Measurements from ENCODE around the gene DNAJC10.

- TF ChIP-seq POLR2A (IDR thresholded peaks at IDR 0.05) (no peak), CTCF (IDR thresholded peaks at IDR 0.05) (no peak), POLR2AphosphoS5 (IDR thresholded peaks at IDR 0.05; ENCODE audit: insufficient read depth in 1 of 2, low read depth in 1 of 2) (no peak)
Observed at GRCh38 chr2:182745061-182745460, 29.0 kb downstream of the DNAJC10 start.

All from vagina (tissue), 2 donors.